Endometrium (tissue), 2 donors: ENCODE data around the gene ST3GAL5.
"Not testable (repeated sequence)": the region's sequence is repeated elsewhere in the genome, so short reads cannot be mapped to it uniquely, and the experiment has no call there.

Experiments
- FAIRE-seq: peaks from 2 replicates; lab custom pipeline; 2012; peaks lifted over from hg19 to GRCh38; lab: Jason Lieb, UNC
- donor health status: control.
- donor health status: control.

Gene ST3GAL5

GRCh38 chr2:85834466-85834865 is 54.3 kb downstream of the ST3GAL5 start:
- FAIRE-seq, result no peak

- no peak for FAIRE-seq
Measured at GRCh38 chr2:85831735-85832134, 57.1 kb downstream of the ST3GAL5 start.

GRCh38 chr2:85830645-85831044 is 58.1 kb downstream of the ST3GAL5 start:
- FAIRE-seq, result no peak

GRCh38 chr2:85829394-85829793 is 59.4 kb downstream of the ST3GAL5 start:
- FAIRE-seq, result not testable (repeated sequence)

- no peak for FAIRE-seq
Measured at GRCh38 chr2:85828725-85829124, 60.1 kb downstream of the ST3GAL5 start.

GRCh38 chr2:85827879-85828569 is 60.8 kb downstream of the ST3GAL5 start:
- FAIRE-seq, result no peak

- no peak for FAIRE-seq
Measured at GRCh38 chr2:85826990-85827878, 61.6 kb downstream of the ST3GAL5 start.

- no peak for FAIRE-seq
Measured at GRCh38 chr2:85823951-85824350, 64.8 kb downstream of the ST3GAL5 start.

GRCh38 chr2:85822766-85823165 is 66.0 kb downstream of the ST3GAL5 start:
- no peak for FAIRE-seq

- FAIRE-seq, result no peak
Measured at GRCh38 chr2:85819811-85820510, 68.8 kb downstream of the ST3GAL5 start.

GRCh38 chr2:85814802-85815550 is 73.8 kb downstream of the ST3GAL5 start:
- FAIRE-seq, result no peak

- no peak for FAIRE-seq
Measured at GRCh38 chr2:85813982-85814801, 74.6 kb downstream of the ST3GAL5 start.

- no peak for FAIRE-seq
Measured at GRCh38 chr2:85813211-85813981, 75.4 kb downstream of the ST3GAL5 start.

GRCh38 chr2:85812094-85812735 is 76.6 kb downstream of the ST3GAL5 start:
- no peak for FAIRE-seq

GRCh38 chr2:85811180-85812093 is 77.4 kb downstream of the ST3GAL5 start:
- no peak for FAIRE-seq

- FAIRE-seq, result no peak
Measured at GRCh38 chr2:85810371-85811179, 78.2 kb downstream of the ST3GAL5 start.

GRCh38 chr2:85807756-85808155 is 81.0 kb downstream of the ST3GAL5 start:
- FAIRE-seq, result no peak
